ENCODE measurements around the gene BCAS1. TPM values are rescaled to one million over a fixed set of nuclear protein-coding genes. Genes with fewer than 3 reads are reported as not detected.

The BCAS1 gene
- polyA plus RNA-seq, 1 of the 3 experiments (the other 2 are of a cell fraction) = not detected

- CTCF ChIA-PET = no interaction called here
- H3K9me3 ChIP-seq = no peaks in the 10 kb centered on the region
- H3K4me1 ChIP-seq (ENCODE audit: control insufficient read depth in 1 of 2, insufficient read depth in 2 of 2, low read depth in 1 of 2, low read length in 1 of 2) = no peaks in the 10 kb centered on the region
- DNase-seq = no peak
- no peaks in the 10 kb centered on the region for H3F3A ChIP-seq (replicated peaks; ENCODE audit: insufficient read depth)
- H3K4me3 ChIP-seq (ENCODE audit: low read depth in 2 of 2, low read length in 1 of 2) = no peak overlapping the region
- H3K4me2 ChIP-seq = no peak overlapping the region
- H3K9me2 ChIP-seq = no peaks in the 10 kb centered on the region
- H2AFZ ChIP-seq (ENCODE audit: low read depth) = no peak overlapping the region
- no peaks in the 10 kb centered on the region for H3K27me3 ChIP-seq (ENCODE audit: insufficient read depth)
- H3K79me2 ChIP-seq (ENCODE audit: insufficient read depth) = no peaks in the 10 kb centered on the region
- no peak overlapping the region for H3K27ac ChIP-seq (ENCODE audit: low read depth in 2 of 2, low read length in 1 of 2)
- POLR2A ChIA-PET = no interaction called here
- H3K9ac ChIP-seq = no peak overlapping the region
- no peaks in the 10 kb centered on the region for H3K36me3 ChIP-seq (replicated peaks in 1 of 2; ENCODE audit: control insufficient read depth in 1 of 2, insufficient read depth in 2 of 2, low read length in 1 of 2)
- H4K20me1 ChIP-seq (ENCODE audit: insufficient read depth) = no peaks in the 10 kb centered on the region
- 46% methylated on average over 4 of the region's 4 CpGs for WGBS (ENCODE audit: low lambda C conversion rate)
- TF ChIP-seq GATA2 (CRISPR knock-in tag; IDR thresholded peaks at IDR 0.05) (no peak), MXI1 (IDR thresholded peaks at IDR 0.05; ENCODE audit: low read depth, low read length) (no peak), USF1 (IDR thresholded peaks at IDR 0.05; ENCODE audit: borderline replicate concordance, low read depth) (no peak), ELF1 (IDR thresholded peaks at IDR 0.05) (no peak), FOXM1 (IDR thresholded peaks at IDR 0.05; ENCODE audit: low read depth) (no peak), EP300 (IDR thresholded peaks at IDR 0.05; ENCODE audit: borderline replicate concordance in 1 of 2, low read depth in 1 of 2, low read length in 1 of 2) (no peak), MEF2A (IDR thresholded peaks at IDR 0.05; ENCODE audit: borderline replicate concordance, low read depth) (no peak), JUND (IDR thresholded peaks at IDR 0.05) (no peak)
These were observed 64.9 kb downstream of the BCAS1 start for GRCh38 chr20:54005524-54005923.

- no peaks in the 10 kb centered on the region for H4K20me1 ChIP-seq (ENCODE audit: insufficient read depth)
- no peak overlapping the region for H3K27ac ChIP-seq (ENCODE audit: low read depth in 2 of 2, low read length in 1 of 2)
- no peaks in the 10 kb centered on the region for H3F3A ChIP-seq (replicated peaks; ENCODE audit: insufficient read depth)
- no peaks in the 10 kb centered on the region for H3K27me3 ChIP-seq (ENCODE audit: insufficient read depth)
- ChIA-PET CTCF (interaction anchor here (1.3 to 1.4 kb wide), 3 partner anchors 10 to 204 kb away, joined by 3 read pairs; partner anchors contain the start of gene PFDN4), POLR2A (no interaction called here)
- H3K9me2 ChIP-seq = no peaks in the 10 kb centered on the region
- no peaks in the 10 kb centered on the region for H3K79me2 ChIP-seq (ENCODE audit: insufficient read depth)
- H3K4me3 ChIP-seq (ENCODE audit: low read depth in 2 of 2, low read length in 1 of 2) = no peak overlapping the region
- no peaks in the 10 kb centered on the region for H3K4me1 ChIP-seq (ENCODE audit: control insufficient read depth in 1 of 2, insufficient read depth in 2 of 2, low read depth in 1 of 2, low read length in 1 of 2)
- no peaks in the 10 kb centered on the region for H3K9me3 ChIP-seq
- no peak for DNase-seq
- H3K4me2 ChIP-seq = no peak overlapping the region
- no peak overlapping the region for H2AFZ ChIP-seq (ENCODE audit: low read depth)
- no peaks in the 10 kb centered on the region for H3K36me3 ChIP-seq (replicated peaks in 1 of 2; ENCODE audit: control insufficient read depth in 1 of 2, insufficient read depth in 2 of 2, low read length in 1 of 2)
- H3K9ac ChIP-seq = no peak overlapping the region
- TF ChIP-seq USF2 (IDR thresholded peaks at IDR 0.05; ENCODE audit: borderline replicate concordance, low read depth, low read length) (no peak), POLR2AphosphoS5 (IDR thresholded peaks at IDR 0.05; ENCODE audit: low read depth, low read length) (no peak), RFX5 (IDR thresholded peaks at IDR 0.05; ENCODE audit: low read length) (no peak), FOXM1 (IDR thresholded peaks at IDR 0.05; ENCODE audit: low read depth) (no peak), NRF1 (IDR thresholded peaks at IDR 0.05; ENCODE audit: low read depth, low read length) (no peak), TCF12 (IDR thresholded peaks at IDR 0.05) (no peak), SIN3A (IDR thresholded peaks at IDR 0.05; ENCODE audit: borderline replicate concordance, low read depth, low read length) (no peak), FOSL2 (IDR thresholded peaks at IDR 0.05; ENCODE audit: borderline replicate concordance, low read depth) (no peak)
These were observed 65.9 kb downstream of the BCAS1 start for GRCh38 chr20:54004445-54004844.

All from SK-N-SH (cell line).